ENCODE data around the gene TSEN2.

GRCh38 chr3:12509466-12509865, 25.2 kb downstream of the TSEN2 start:
- TF ChIP-seq, protein P1, sequence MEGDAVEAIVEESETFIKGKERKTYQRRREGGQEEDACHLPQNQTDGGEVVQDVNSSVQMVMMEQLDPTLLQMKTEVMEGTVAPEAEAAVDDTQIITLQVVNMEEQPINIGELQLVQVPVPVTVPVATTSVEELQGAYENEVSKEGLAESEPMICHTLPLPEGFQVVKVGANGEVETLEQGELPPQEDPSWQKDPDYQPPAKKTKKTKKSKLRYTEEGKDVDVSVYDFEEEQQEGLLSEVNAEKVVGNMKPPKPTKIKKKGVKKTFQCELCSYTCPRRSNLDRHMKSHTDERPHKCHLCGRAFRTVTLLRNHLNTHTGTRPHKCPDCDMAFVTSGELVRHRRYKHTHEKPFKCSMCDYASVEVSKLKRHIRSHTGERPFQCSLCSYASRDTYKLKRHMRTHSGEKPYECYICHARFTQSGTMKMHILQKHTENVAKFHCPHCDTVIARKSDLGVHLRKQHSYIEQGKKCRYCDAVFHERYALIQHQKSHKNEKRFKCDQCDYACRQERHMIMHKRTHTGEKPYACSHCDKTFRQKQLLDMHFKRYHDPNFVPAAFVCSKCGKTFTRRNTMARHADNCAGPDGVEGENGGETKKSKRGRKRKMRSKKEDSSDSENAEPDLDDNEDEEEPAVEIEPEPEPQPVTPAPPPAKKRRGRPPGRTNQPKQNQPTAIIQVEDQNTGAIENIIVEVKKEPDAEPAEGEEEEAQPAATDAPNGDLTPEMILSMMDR (IDR thresholded peaks at IDR 0.05): no peak
- TF ChIP-seq POLR2A (IDR thresholded peaks at IDR 0.05): no peak
